ENCODE data around the gene SMARCAD1. TPM values are rescaled to one million over a fixed set of nuclear protein-coding genes. Genes with fewer than 3 reads are reported as not detected.

SMARCAD1 gene
- total RNA-seq, 6 donors from 2014 or later: 12.1 to 25.0 (median 17.4) TPM

DNA sequence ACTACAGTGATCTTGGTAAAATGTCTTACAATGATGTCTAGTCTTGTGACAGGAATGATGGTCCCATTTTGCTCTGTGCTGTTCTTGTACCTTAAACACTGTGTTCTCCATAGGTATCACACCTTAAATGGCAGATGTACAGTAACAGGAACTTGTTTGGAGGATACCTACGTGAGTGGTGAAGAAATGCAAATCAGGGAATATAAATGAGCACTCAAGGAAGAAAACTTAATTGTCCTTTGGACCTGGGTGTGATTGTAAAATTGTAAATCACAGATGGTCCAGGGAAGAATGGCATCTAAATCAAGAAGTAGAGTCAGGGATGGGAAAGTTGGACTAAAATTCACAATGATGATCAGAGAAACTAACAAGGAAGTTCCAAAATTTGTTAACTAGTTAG is 122.3 kb downstream of the SMARCAD1 start:
- ATAC-seq (ENCODE audit: low FRiP score in 2 of 2) (no peak), DNase-seq (no peak)
- peaks cover 8 to 23% (median 12%) of the 10 kb centered on the region in 4 donors for H3K9me3 ChIP-seq
- H3K27me3 ChIP-seq: no peaks in the 10 kb centered on the region
- no peaks in the 10 kb centered on the region for H3K36me3 ChIP-seq
- no peaks in the 10 kb centered on the region for H3K4me1 ChIP-seq
- no peak overlapping the region for H3K4me3 ChIP-seq
- WGBS, 2 donors: 46 to 68% methylated on average over 1 of the region's 1 CpG
- H3K27ac ChIP-seq: no peak overlapping the region
- TF ChIP-seq, protein P1, sequence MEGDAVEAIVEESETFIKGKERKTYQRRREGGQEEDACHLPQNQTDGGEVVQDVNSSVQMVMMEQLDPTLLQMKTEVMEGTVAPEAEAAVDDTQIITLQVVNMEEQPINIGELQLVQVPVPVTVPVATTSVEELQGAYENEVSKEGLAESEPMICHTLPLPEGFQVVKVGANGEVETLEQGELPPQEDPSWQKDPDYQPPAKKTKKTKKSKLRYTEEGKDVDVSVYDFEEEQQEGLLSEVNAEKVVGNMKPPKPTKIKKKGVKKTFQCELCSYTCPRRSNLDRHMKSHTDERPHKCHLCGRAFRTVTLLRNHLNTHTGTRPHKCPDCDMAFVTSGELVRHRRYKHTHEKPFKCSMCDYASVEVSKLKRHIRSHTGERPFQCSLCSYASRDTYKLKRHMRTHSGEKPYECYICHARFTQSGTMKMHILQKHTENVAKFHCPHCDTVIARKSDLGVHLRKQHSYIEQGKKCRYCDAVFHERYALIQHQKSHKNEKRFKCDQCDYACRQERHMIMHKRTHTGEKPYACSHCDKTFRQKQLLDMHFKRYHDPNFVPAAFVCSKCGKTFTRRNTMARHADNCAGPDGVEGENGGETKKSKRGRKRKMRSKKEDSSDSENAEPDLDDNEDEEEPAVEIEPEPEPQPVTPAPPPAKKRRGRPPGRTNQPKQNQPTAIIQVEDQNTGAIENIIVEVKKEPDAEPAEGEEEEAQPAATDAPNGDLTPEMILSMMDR (IDR thresholded peaks at IDR 0.05): no peak
- TF ChIP-seq POLR2A (IDR thresholded peaks at IDR 0.05) (no peak), EP300 (IDR thresholded peaks at IDR 0.05) (no peak), POLR2AphosphoS5 (IDR thresholded peaks at IDR 0.05) (no peak)

GRCh38 chr4:94332983-94333590 is 125.4 kb downstream of the SMARCAD1 start:
- no peak for ATAC-seq (ENCODE audit: low FRiP score in 2 of 2)
- no peaks in the 10 kb centered on the region for H3K9me3 ChIP-seq
- no peaks in the 10 kb centered on the region for H3K27me3 ChIP-seq
- 32 to 41% methylated on average over 5 of the region's 5 CpGs for WGBS, 2 donors
- H3K4me1 ChIP-seq: no peaks in the 10 kb centered on the region
- TF ChIP-seq POLR2AphosphoS5 (IDR thresholded peaks at IDR 0.05): no peak
- TF ChIP-seq, protein P1 (IDR thresholded peaks at IDR 0.05): peak in 3 of 6 experiments; percentile 6 to 15 (median 6)
- no peak overlapping the region for H3K4me3 ChIP-seq
- H3K27ac ChIP-seq: no peak overlapping the region
- no peaks in the 10 kb centered on the region for H3K36me3 ChIP-seq
- no peak for DNase-seq

GRCh38 chr4:94333866-94334265 is 126.2 kb downstream of the SMARCAD1 start:
- 77 to 80% methylated on average over 3 of the region's 3 CpGs for WGBS, 2 donors
- no peak for ATAC-seq (ENCODE audit: low FRiP score in 2 of 2)
- no peak overlapping the region for H3K27ac ChIP-seq

GRCh38 chr4:94334476-94334875 is 126.8 kb downstream of the SMARCAD1 start:
- Histone ChIP-seq H3K27ac (no peak overlapping the region), H3K4me1 (no peaks in the 10 kb centered on the region), H3K27me3 (no peaks in the 10 kb centered on the region), H3K9me3 (no peaks in the 10 kb centered on the region), H3K36me3 (no peaks in the 10 kb centered on the region), H3K4me3 (no peak overlapping the region)
- DNase-seq (no peak), ATAC-seq (ENCODE audit: low FRiP score in 2 of 2) (no peak)
- TF ChIP-seq POLR2AphosphoS5 (IDR thresholded peaks at IDR 0.05) (no peak), POLR2A (IDR thresholded peaks at IDR 0.05) (no peak), EP300 (IDR thresholded peaks at IDR 0.05) (no peak)
- TF ChIP-seq, protein P1 (IDR thresholded peaks at IDR 0.05): no peak
- WGBS, 2 donors: 73 to 77% methylated on average over 2 of the region's 2 CpGs

More at GRCh38 chr4:94333866-94334265, 126.2 kb downstream of the SMARCAD1 start:
- Histone ChIP-seq H3K4me1 (no peaks in the 10 kb centered on the region), H3K36me3 (no peaks in the 10 kb centered on the region), H3K4me3 (no peak overlapping the region), H3K9me3 (no peaks in the 10 kb centered on the region), H3K27me3 (no peaks in the 10 kb centered on the region)
- DNase-seq: no peak
- TF ChIP-seq POLR2A (IDR thresholded peaks at IDR 0.05) (no peak), POLR2AphosphoS5 (IDR thresholded peaks at IDR 0.05) (no peak), EP300 (IDR thresholded peaks at IDR 0.05) (no peak)

DNA sequence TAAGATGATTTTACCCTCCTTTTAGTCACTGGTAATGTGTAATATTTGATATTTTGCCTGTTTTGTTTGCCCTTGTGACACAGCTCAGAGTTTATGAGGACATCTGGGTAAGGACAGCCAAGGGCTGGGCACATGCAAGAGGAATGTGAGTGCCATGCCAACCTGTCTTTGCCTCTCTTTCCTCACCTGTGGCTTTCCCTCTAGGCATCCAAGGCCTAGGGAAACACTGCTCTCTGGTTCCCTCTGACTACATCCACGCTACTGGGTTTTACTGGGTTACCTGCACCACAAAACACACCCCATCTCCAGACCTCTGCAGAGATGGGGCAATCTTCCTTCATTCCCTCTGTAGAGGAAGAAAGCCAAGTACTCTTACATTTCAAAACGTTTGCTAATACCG is 127.3 kb downstream of the SMARCAD1 start:
- DNase-seq: no peak
- H3K4me3 ChIP-seq: no peak overlapping the region
- H3K4me1 ChIP-seq: no peaks in the 10 kb centered on the region
- ATAC-seq (ENCODE audit: low FRiP score in 2 of 2): peak in 1 of 2 donors; percentile 47
- no peak for TF ChIP-seq POLR2AphosphoS5 (IDR thresholded peaks at IDR 0.05)
- TF ChIP-seq EP300 (IDR thresholded peaks at IDR 0.05): no peak
- no peak for TF ChIP-seq POLR2A (IDR thresholded peaks at IDR 0.05)
- TF ChIP-seq, protein P1 (IDR thresholded peaks at IDR 0.05): no peak
- no peaks in the 10 kb centered on the region for H3K27me3 ChIP-seq
- no peaks in the 10 kb centered on the region for H3K36me3 ChIP-seq
- no peaks in the 10 kb centered on the region for H3K9me3 ChIP-seq
- 72 to 79% methylated on average over 3 of the region's 3 CpGs for WGBS, 2 donors
- no peak overlapping the region for H3K27ac ChIP-seq

All from upper lobe of left lung (tissue), 6 donors.